HUES48 (cell line): ENCODE measurements around the gene FAM72A.
A peak's percentile ranks its signal among the peaks of the same experiment; 100 is the strongest.
"Not testable (repeated sequence)": the region's sequence is repeated elsewhere in the genome, so short reads cannot be mapped to it uniquely, and the experiment has no call there.

ENCODE experiments used
- H3K27ac ChIP-seq: one replicate; pipeline ENCODE4 v1.7.0; 2013; ENCODE audit warnings: low read depth, low read length, inconsistent platforms
- H3K27me3 ChIP-seq: 2 replicates; pipeline ENCODE4 v1.6.1; 2013; ENCODE audit warnings: mild to moderate bottlenecking, low read length; ENCODE audit not compliant: control insufficient read depth, insufficient read depth
- H3K36me3 ChIP-seq: 2 replicates; pipeline ENCODE4 v1.6.1; 2013; ENCODE audit warnings: low read length; ENCODE audit not compliant: control insufficient read depth, insufficient read depth
- H3K4me1 ChIP-seq: 2 replicates; pipeline ENCODE4 v1.6.1; 2013; ENCODE audit warnings: mild to moderate bottlenecking, low read length; ENCODE audit not compliant: control insufficient read depth, insufficient read depth
- H3K4me3 ChIP-seq: 2 replicates; pipeline ENCODE4 v1.5.1; 2013; ENCODE audit warnings: mild to moderate bottlenecking, low read depth, low read length
- H3K9ac ChIP-seq: 2 replicates; pipeline ENCODE4 v1.6.1; 2013; ENCODE audit warnings: mild to moderate bottlenecking, low read depth, low read length, moderate library complexity
- H3K9me3 ChIP-seq: 2 replicates; pipeline ENCODE4 v1.6.1; 2013; ENCODE audit warnings: low read length; ENCODE audit not compliant: control insufficient read depth, insufficient read depth

The FAM72A gene

GRCh38 chr1:206205569-206205968, 2.9 kb upstream of the FAM72A start:
- H3K9ac ChIP-seq, H3K27ac ChIP-seq, H3K36me3 ChIP-seq, H3K4me1 ChIP-seq, H3K9me3 ChIP-seq, H3K4me3 ChIP-seq, H3K27me3 ChIP-seq: not testable (repeated sequence)

- H3K9ac ChIP-seq, H3K27me3 ChIP-seq, H3K9me3 ChIP-seq, H3K36me3 ChIP-seq, H3K27ac ChIP-seq, H3K4me1 ChIP-seq: not testable (repeated sequence)
- peak overlapping the region; percentile 44; the same call in 1 of the 2 replicates for H3K4me3 ChIP-seq
Observed at GRCh38 chr1:206204871-206205270, 2.2 kb upstream of the FAM72A start.

GRCh38 chr1:206204159-206204511, 1.5 kb upstream of the FAM72A start:
- not testable (repeated sequence) for H3K27me3 ChIP-seq, H3K9me3 ChIP-seq, H3K9ac ChIP-seq, H3K4me1 ChIP-seq, H3K36me3 ChIP-seq, H3K27ac ChIP-seq
- peak overlapping the region; percentile 41; the same call in 1 of the 2 replicates for H3K4me3 ChIP-seq

- H3K9me3 ChIP-seq, H3K9ac ChIP-seq, H3K4me1 ChIP-seq, H3K27ac ChIP-seq, H3K27me3 ChIP-seq, H3K36me3 ChIP-seq: not testable (repeated sequence)
- peak within 1 kb of the TSS; percentile 60 for H3K4me3 ChIP-seq
Observed at GRCh38 chr1:206203364-206204158, 922 bp upstream of the FAM72A start, which contains the start of gene SRGAP2. Gene SRGAP2 (plus strand): TSS chr1:206203541. CDS start chr1:206205971, 2,430 bp downstream.

- H3K4me3 ChIP-seq, H3K4me1 ChIP-seq: not testable (repeated sequence)
Observed at GRCh38 chr1:206196748-206197424, 5.8 kb downstream of the FAM72A start.

GRCh38 chr1:206195182-206195581, 7.5 kb downstream of the FAM72A start:
- H3K4me1 ChIP-seq, H3K36me3 ChIP-seq, H3K9me3 ChIP-seq, H3K9ac ChIP-seq, H3K27me3 ChIP-seq, H3K4me3 ChIP-seq, H3K27ac ChIP-seq: not testable (repeated sequence)

More at GRCh38 chr1:206196748-206197424, 5.8 kb downstream of the FAM72A start:
- not testable (repeated sequence) for H3K9me3 ChIP-seq, H3K27ac ChIP-seq, H3K9ac ChIP-seq, H3K36me3 ChIP-seq, H3K27me3 ChIP-seq

- not testable (repeated sequence) for H3K9ac ChIP-seq, H3K27ac ChIP-seq
Observed at GRCh38 chr1:206186826-206187225, 15.8 kb downstream of the FAM72A start.

GRCh38 chr1:206185778-206186177, 16.9 kb downstream of the FAM72A start:
- H3K4me3 ChIP-seq, H3K9me3 ChIP-seq, H3K9ac ChIP-seq, H3K27me3 ChIP-seq, H3K36me3 ChIP-seq, H3K4me1 ChIP-seq, H3K27ac ChIP-seq: not testable (repeated sequence)

More at GRCh38 chr1:206186826-206187225, 15.8 kb downstream of the FAM72A start:
- not testable (repeated sequence) for H3K4me3 ChIP-seq, H3K9me3 ChIP-seq, H3K36me3 ChIP-seq, H3K4me1 ChIP-seq, H3K27me3 ChIP-seq

GRCh38 chr1:206183788-206184187, 18.9 kb downstream of the FAM72A start:
- H3K9me3 ChIP-seq, H3K36me3 ChIP-seq, H3K4me1 ChIP-seq: not testable (repeated sequence)

GRCh38 chr1:206182368-206183317, 20.0 kb downstream of the FAM72A start:
- not testable (repeated sequence) for H3K36me3 ChIP-seq, H3K27me3 ChIP-seq, H3K4me3 ChIP-seq, H3K27ac ChIP-seq, H3K4me1 ChIP-seq, H3K9me3 ChIP-seq, H3K9ac ChIP-seq

More at GRCh38 chr1:206183788-206184187, 18.9 kb downstream of the FAM72A start:
- not testable (repeated sequence) for H3K27ac ChIP-seq, H3K4me3 ChIP-seq, H3K9ac ChIP-seq, H3K27me3 ChIP-seq

- H3K4me1 ChIP-seq, H3K4me3 ChIP-seq, H3K9ac ChIP-seq, H3K36me3 ChIP-seq, H3K27me3 ChIP-seq, H3K9me3 ChIP-seq, H3K27ac ChIP-seq: not testable (repeated sequence)
Observed at GRCh38 chr1:206179666-206180065, 23.0 kb downstream of the FAM72A start.
